Hepatocyte (in vitro differentiated cells): Measurements from ENCODE around the gene SGMS1. TPM values are rescaled to one million over a fixed set of nuclear protein-coding genes. Genes with fewer than 3 reads are reported as not detected.

Experiments
- DNase-seq: peaks from one replicate; pipeline ENCODE4 v3.0.0-alpha.2; 2016; ENCODE audit warnings: low spot score
- H2AFZ ChIP-seq: fragments of 200-600 bp; sonication (generic); 2 replicates; pipeline ENCODE4 v1.6.0; 2016; ENCODE audit warnings: antibody characterized with exemption, mild to moderate bottlenecking
- H3K27ac ChIP-seq: fragments of 200-600 bp; sonication (generic); 2 replicates; pipeline ENCODE4 v1.5.1; 2016; ENCODE audit warnings: mild to moderate bottlenecking
- H3K27me3 ChIP-seq: fragments of 200-600 bp; sonication (generic); 2 replicates; pipeline ENCODE4 v1.6.1; 2016
- H3K36me3 ChIP-seq: fragments of 200-600 bp; sonication (generic); replicated peaks from 2 replicates; pipeline ENCODE4 v1.5.1; 2016; ENCODE audit warnings: low read depth; ENCODE audit not compliant: insufficient read depth
- H3K4me1 ChIP-seq: fragments of 200-600 bp; sonication (generic); 2 replicates; pipeline ENCODE4 v1.5.1; 2016; ENCODE audit warnings: mild to moderate bottlenecking, moderate library complexity; ENCODE audit not compliant: insufficient read depth
- H3K4me2 ChIP-seq: fragments of 200-600 bp; sonication (generic); 2 replicates; pipeline ENCODE4 v1.6.0; 2016
- H3K4me3 ChIP-seq: fragments of 200-600 bp; sonication (generic); 2 replicates; pipeline ENCODE4 v1.5.1; 2016; ENCODE audit warnings: mild to moderate bottlenecking
- H3K79me2 ChIP-seq: fragments of 200-600 bp; sonication (generic); 2 replicates; pipeline ENCODE4 v1.6.0; 2017; ENCODE audit warnings: mild to moderate bottlenecking
- H3K9me2 ChIP-seq: fragments of 200-600 bp; sonication (generic); replicated peaks from 2 replicates; pipeline ENCODE4 v1.6.0; 2017; ENCODE audit warnings: mild to moderate bottlenecking; ENCODE audit not compliant: insufficient read depth
- H3K9me3 ChIP-seq: fragments of 200-600 bp; sonication (generic); 2 replicates; pipeline ENCODE4 v1.5.1; 2016; ENCODE audit warnings: low read depth, mild to moderate bottlenecking
- H4K20me1 ChIP-seq: fragments of 200-600 bp; sonication (generic); 2 replicates; pipeline ENCODE4 v1.6.0; 2016; ENCODE audit warnings: mild to moderate bottlenecking; ENCODE audit not compliant: insufficient read depth, poor library complexity, severe bottlenecking
- CTCF ChIP-seq: fragments of 200-600 bp; sonication (generic); IDR thresholded peaks from 2 replicates; pipeline ENCODE4 v1.5.1; 2016; ENCODE audit warnings: antibody characterized with exemption, mild to moderate bottlenecking; ENCODE audit not compliant: poor library complexity
- EZH2 ChIP-seq: fragments of 200-600 bp; sonication (generic); IDR thresholded peaks from 2 replicates; pipeline ENCODE4 v1.6.1; 2016; ENCODE audit warnings: antibody characterized with exemption, mild to moderate bottlenecking, borderline replicate concordance
- EZH2phosphoT487 ChIP-seq: fragments of 200-600 bp; sonication (generic); IDR thresholded peaks from one replicate; pipeline ENCODE4 v1.6.1; 2018; ENCODE audit warnings: antibody characterized with exemption, mild to moderate bottlenecking, low read depth, moderate library complexity; ENCODE audit not compliant: unreplicated experiment, severe bottlenecking
- WGBS: methylation state at CpG from one replicate; pipeline ENCODE4 v1.1.6; 2016; ENCODE audit warnings: low lambda C conversion rate; ENCODE audit errors: missing lambda C conversion rate; 5-methylcytosine and 5-hydroxymethylcytosine counted together
- polyA plus RNA-seq: library from polyadenylated mRNA; unstranded; fragments of >200 nt; fragmentation: Nextera tagmentation; extraction: Ambion mirVana; gene quantifications from 2 replicates; pipeline ENCODE4 v1.2.1, GENCODE V29; 2016
- total RNA-seq: library from RNA; depleted of rRNA; stranded (reverse); fragments of >200 nt; gene quantifications from 2 replicates; pipeline ENCODE4 v1.2.3, GENCODE V29; 2014

SGMS1 gene
- total and polyA plus RNA-seq, 2 experiments from 2014 or later: 28.1 to 87.8 TPM

GRCh38 chr10:50385624-50386023 lies 238.1 kb downstream of the SGMS1 start:
- Histone ChIP-seq H3K9me3 (no peaks in the 10 kb centered on the region), H3K36me3 (no peaks in the 10 kb centered on the region), H3K27ac (no peak overlapping the region), H3K9me2 (no peaks in the 10 kb centered on the region), H3K79me2 (peaks cover 51% of the 10 kb centered on the region), H3K27me3 (no peaks in the 10 kb centered on the region), H3K4me1 (no peaks in the 10 kb centered on the region), H2AFZ (no peak overlapping the region), H4K20me1 (no peaks in the 10 kb centered on the region), H3K4me2 (no peak overlapping the region), H3K4me3 (no peak overlapping the region)
- TF ChIP-seq EZH2 (no peak), EZH2phosphoT487 (no peak), CTCF (no peak)
- WGBS: 78% methylated on average over 2 of the region's 2 CpGs
- no peak for DNase-seq

GRCh38 chr10:50384898-50385297 lies 238.9 kb downstream of the SGMS1 start:
- Histone ChIP-seq H2AFZ (no peak overlapping the region), H3K27ac (no peak overlapping the region), H3K27me3 (no peaks in the 10 kb centered on the region), H4K20me1 (no peaks in the 10 kb centered on the region), H3K4me2 (no peak overlapping the region), H3K79me2 (peaks cover 48% of the 10 kb centered on the region), H3K36me3 (no peaks in the 10 kb centered on the region), H3K9me3 (no peaks in the 10 kb centered on the region), H3K4me1 (no peaks in the 10 kb centered on the region), H3K9me2 (no peaks in the 10 kb centered on the region), H3K4me3 (no peak overlapping the region)
- TF ChIP-seq EZH2phosphoT487: no peak
- TF ChIP-seq EZH2: no peak
- TF ChIP-seq CTCF: no peak
- 92% methylated on average over 2 of the region's 2 CpGs for WGBS
- no peak for DNase-seq

GRCh38 chr10:50384238-50384637 lies 239.5 kb downstream of the SGMS1 start:
- Histone ChIP-seq H3K27ac (no peak overlapping the region), H3K36me3 (no peaks in the 10 kb centered on the region), H3K9me3 (no peaks in the 10 kb centered on the region), H2AFZ (no peak overlapping the region), H3K4me3 (no peak overlapping the region), H4K20me1 (no peaks in the 10 kb centered on the region), H3K4me1 (no peaks in the 10 kb centered on the region), H3K79me2 (peaks cover 46% of the 10 kb centered on the region), H3K4me2 (no peak overlapping the region), H3K27me3 (no peaks in the 10 kb centered on the region), H3K9me2 (no peaks in the 10 kb centered on the region)
- TF ChIP-seq EZH2: no peak
- no peak for TF ChIP-seq EZH2phosphoT487
- no peak for TF ChIP-seq CTCF
- DNase-seq: no peak

GRCh38 chr10:50382576-50383023 lies 241.2 kb downstream of the SGMS1 start:
- H3K4me2 ChIP-seq: no peak overlapping the region
- TF ChIP-seq EZH2phosphoT487 (no peak), CTCF (no peak), EZH2 (no peak)
- 75% methylated on average over 4 of the region's 4 CpGs for WGBS
- H3K4me3 ChIP-seq: no peak overlapping the region
- H3K36me3 ChIP-seq: no peaks in the 10 kb centered on the region
- H4K20me1 ChIP-seq: no peaks in the 10 kb centered on the region
- H3K9me3 ChIP-seq: no peaks in the 10 kb centered on the region
- no peaks in the 10 kb centered on the region for H3K27me3 ChIP-seq
- no peaks in the 10 kb centered on the region for H3K4me1 ChIP-seq
- no peaks in the 10 kb centered on the region for H3K9me2 ChIP-seq
- peaks cover 47% of the 10 kb centered on the region for H3K79me2 ChIP-seq
- no peak overlapping the region for H2AFZ ChIP-seq
- no peak for DNase-seq
- no peak overlapping the region for H3K27ac ChIP-seq
